Femur (tissue), 1 donor: Measurements from ENCODE around the gene MYBPH.

Experiments
- DNase-seq: peaks from one replicate; pipeline ENCODE4 v3.0.0-alpha.2; 2017

The MYBPH gene

GRCh38 chr1:203165101-203165799, 10.4 kb downstream of the MYBPH start:
- no peak for DNase-seq

- no peak for DNase-seq
Measured at GRCh38 chr1:203163891-203164635, 11.6 kb downstream of the MYBPH start.

- DNase-seq, result no peak
Measured at GRCh38 chr1:203162403-203162802, 13.2 kb downstream of the MYBPH start.

GRCh38 chr1:203161703-203162102, 13.9 kb downstream of the MYBPH start:
- DNase-seq, result no peak

- DNase-seq, result no peak
Measured at GRCh38 chr1:203161175-203161574, 14.5 kb downstream of the MYBPH start.

- DNase-seq, result no peak
Measured at GRCh38 chr1:203159844-203160243, 15.8 kb downstream of the MYBPH start.

- no peak for DNase-seq
Measured at GRCh38 chr1:203158960-203159665, 16.5 kb downstream of the MYBPH start.

GRCh38 chr1:203158423-203158822, 17.2 kb downstream of the MYBPH start:
- DNase-seq, result no peak

- DNase-seq, result no peak
Measured at GRCh38 chr1:203156280-203156679, 19.3 kb downstream of the MYBPH start.

- no peak for DNase-seq
Measured at GRCh38 chr1:203153989-203154821, 21.4 kb downstream of the MYBPH start.

- no peak for DNase-seq
Measured at GRCh38 chr1:203153051-203153988, 22.3 kb downstream of the MYBPH start.

GRCh38 chr1:203152158-203153034, 23.2 kb downstream of the MYBPH start:
- no peak for DNase-seq

GRCh38 chr1:203151362-203152157, 24.1 kb downstream of the MYBPH start:
- no peak for DNase-seq

GRCh38 chr1:203150511-203151297, 24.9 kb downstream of the MYBPH start:
- no peak for DNase-seq

GRCh38 chr1:203149188-203149840, 26.3 kb downstream of the MYBPH start:
- no peak for DNase-seq

- no peak for DNase-seq
Measured at GRCh38 chr1:203148579-203148978, 27.0 kb downstream of the MYBPH start.

- DNase-seq, result no peak
Measured at GRCh38 chr1:203148127-203148526, 27.5 kb downstream of the MYBPH start.

- no peak for DNase-seq
Measured at GRCh38 chr1:203147376-203147775, 28.2 kb downstream of the MYBPH start.
